PC-3 (cell line): ENCODE results near the gene ARHGEF26.

Experiments used
- EZH2 ChIP-seq: fragments of 300-600 bp; sonication (generic); IDR thresholded peaks from one replicate; pipeline ENCODE4 v1.6.1; 2017; ENCODE audit warnings: antibody characterized with exemption, mild to moderate bottlenecking, low read length; ENCODE audit not compliant: unreplicated experiment
- EZH2phosphoT487 ChIP-seq: fragments of 300-600 bp; sonication (generic); IDR thresholded peaks from 2 replicates; pipeline ENCODE4 v1.6.1; 2018; ENCODE audit warnings: mild to moderate bottlenecking, antibody characterized with exemption, low read length, borderline replicate concordance
- TF ChIP-seq, protein P1 (sequence below): fragments of 300-600 bp; sonication (generic); conservative IDR thresholded peaks from 2 replicates; pipeline ENCODE4 v1.5.1; 2017; ENCODE audit warnings: antibody characterized with exemption, low read depth, mild to moderate bottlenecking, low read length

DNA sequence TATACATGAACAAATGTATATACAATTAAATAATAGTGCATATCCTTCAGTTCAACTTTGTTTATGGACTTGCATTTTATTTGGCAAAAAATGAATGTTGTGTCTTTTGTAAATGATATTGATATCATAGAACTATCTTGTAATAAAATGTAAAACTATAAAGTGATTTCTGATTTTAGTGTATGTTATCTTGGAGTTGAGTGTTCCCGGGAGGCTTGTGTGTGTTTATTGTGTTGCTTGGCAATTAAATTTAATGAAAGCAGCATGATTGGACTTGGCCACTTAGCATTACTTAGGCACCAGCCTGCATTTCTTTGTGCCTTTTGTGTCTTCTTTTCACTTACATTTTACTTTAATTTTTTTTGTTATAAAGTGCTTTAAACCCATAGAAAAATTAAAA is 10.6 kb downstream of the ARHGEF26 start:
- TF ChIP-seq, protein P1, sequence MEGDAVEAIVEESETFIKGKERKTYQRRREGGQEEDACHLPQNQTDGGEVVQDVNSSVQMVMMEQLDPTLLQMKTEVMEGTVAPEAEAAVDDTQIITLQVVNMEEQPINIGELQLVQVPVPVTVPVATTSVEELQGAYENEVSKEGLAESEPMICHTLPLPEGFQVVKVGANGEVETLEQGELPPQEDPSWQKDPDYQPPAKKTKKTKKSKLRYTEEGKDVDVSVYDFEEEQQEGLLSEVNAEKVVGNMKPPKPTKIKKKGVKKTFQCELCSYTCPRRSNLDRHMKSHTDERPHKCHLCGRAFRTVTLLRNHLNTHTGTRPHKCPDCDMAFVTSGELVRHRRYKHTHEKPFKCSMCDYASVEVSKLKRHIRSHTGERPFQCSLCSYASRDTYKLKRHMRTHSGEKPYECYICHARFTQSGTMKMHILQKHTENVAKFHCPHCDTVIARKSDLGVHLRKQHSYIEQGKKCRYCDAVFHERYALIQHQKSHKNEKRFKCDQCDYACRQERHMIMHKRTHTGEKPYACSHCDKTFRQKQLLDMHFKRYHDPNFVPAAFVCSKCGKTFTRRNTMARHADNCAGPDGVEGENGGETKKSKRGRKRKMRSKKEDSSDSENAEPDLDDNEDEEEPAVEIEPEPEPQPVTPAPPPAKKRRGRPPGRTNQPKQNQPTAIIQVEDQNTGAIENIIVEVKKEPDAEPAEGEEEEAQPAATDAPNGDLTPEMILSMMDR, result no peak
- no peak for TF ChIP-seq EZH2phosphoT487
- no peak for TF ChIP-seq EZH2
